DND-41 (cell line): ENCODE measurements around the gene EXD3.

Experiments used
- EZH2 ChIP-seq: IDR thresholded peaks from 3 replicates; pipeline ENCODE4 v1.6.1; 2012; ENCODE audit warnings: borderline replicate concordance, low read depth, mild to moderate bottlenecking, moderate library complexity, low read length, inconsistent platforms; ENCODE audit not compliant: severe bottlenecking
- TF ChIP-seq, protein P1 (sequence below): IDR thresholded peaks from 2 replicates; pipeline ENCODE4 v1.5.1; 2012; ENCODE audit warnings: borderline replicate concordance, low read length, moderate library complexity, mild to moderate bottlenecking; ENCODE audit not compliant: poor library complexity, severe bottlenecking; ENCODE audit errors: extremely low read depth

DNA sequence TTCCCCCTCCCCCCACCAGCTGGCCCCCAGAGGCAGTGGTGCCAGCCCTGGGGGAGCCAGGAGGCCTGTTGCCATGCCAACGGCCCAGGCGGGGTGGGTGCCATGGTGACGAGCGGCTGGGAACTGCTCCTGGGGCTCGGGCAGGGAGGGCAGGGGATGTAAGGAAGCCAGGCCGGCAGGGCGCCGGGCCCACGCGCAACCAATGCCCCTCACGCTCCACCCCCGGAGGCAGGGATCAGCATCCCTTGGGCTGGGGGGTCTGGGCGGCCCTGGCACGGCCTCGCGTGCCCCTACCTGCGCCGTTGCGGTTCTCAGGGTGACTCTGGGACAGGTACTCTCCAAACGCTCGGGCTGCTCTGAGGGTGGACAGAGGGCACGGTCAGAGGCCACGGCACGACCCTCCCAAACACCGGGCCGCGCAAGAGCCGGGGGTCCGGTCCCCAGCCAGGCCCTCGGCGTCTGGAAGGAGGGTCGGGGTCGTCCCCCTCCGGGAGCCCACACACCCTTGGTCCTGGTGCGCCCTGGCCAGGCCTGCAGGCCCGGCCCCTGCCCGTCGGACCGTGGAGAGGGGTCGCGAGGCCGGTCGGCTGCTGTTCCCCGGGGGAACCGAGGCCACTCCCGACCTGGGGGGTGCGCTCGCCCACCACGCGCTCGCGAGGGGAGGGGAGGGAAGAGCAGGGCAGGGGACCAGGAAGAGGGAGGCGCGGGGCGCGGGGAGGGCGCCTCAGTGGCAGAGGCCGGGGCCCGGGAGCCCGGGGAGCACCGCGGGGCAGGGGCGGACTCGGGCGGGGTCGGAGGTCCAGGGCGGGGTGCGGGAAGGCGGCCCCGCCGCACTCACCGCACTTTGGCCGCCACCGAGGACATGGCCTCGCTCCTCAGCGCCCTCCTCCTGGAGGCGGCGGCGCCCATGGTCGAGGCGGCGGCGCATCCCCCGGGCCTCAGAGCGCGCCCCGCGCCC is 35.5 kb upstream of the EXD3 start:
- TF ChIP-seq, protein P1, sequence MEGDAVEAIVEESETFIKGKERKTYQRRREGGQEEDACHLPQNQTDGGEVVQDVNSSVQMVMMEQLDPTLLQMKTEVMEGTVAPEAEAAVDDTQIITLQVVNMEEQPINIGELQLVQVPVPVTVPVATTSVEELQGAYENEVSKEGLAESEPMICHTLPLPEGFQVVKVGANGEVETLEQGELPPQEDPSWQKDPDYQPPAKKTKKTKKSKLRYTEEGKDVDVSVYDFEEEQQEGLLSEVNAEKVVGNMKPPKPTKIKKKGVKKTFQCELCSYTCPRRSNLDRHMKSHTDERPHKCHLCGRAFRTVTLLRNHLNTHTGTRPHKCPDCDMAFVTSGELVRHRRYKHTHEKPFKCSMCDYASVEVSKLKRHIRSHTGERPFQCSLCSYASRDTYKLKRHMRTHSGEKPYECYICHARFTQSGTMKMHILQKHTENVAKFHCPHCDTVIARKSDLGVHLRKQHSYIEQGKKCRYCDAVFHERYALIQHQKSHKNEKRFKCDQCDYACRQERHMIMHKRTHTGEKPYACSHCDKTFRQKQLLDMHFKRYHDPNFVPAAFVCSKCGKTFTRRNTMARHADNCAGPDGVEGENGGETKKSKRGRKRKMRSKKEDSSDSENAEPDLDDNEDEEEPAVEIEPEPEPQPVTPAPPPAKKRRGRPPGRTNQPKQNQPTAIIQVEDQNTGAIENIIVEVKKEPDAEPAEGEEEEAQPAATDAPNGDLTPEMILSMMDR: no peak
- no peak for TF ChIP-seq EZH2
